Measurements from ENCODE around the gene MRPS17.
"Not testable (repeated sequence)": the region's sequence is repeated elsewhere in the genome, so short reads cannot be mapped to it uniquely, and the experiment has no call there.

MRPS17 gene

DNA sequence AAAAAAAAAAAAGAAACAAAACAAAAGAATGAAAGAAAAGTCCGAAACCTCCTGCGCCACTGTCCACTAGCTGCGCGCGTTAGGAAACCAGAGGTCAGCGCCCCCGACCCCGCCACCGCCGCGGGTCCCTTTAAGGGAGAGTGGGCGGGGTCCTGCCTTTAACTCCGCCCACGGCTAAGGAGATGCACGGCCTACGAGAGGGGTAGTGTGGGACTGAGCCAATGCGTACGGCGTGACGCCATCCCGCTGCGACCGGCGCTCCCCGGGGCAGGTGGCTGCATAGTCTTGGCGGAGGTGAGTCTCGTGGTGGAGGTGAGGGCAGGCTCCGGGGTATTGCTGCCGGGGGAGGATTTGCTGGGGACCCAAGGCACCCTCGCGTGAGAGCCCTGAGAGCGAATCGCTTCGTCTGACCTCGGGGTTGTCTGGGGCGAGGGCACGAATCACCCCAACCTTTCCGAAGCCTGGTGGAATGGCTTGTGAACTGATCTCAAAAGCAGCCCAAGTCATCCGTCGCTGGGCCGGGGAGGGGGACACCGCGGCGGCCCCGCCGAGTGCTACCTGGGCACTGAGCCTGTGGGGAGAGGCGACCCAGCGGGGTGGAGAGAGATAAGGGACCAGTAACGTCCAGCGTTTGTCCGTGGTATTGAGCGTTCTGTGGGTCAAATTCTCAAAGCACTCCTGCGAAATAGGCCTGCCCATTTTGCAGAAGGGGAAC lies at the start of gene MRPS17:
MRPS17 (plus strand) TSS at position 241 of the 715 bp plus-strand sequence. CDS start 1,319 bp downstream, outside the sequence.
- DNase-seq (ENCODE audit: low read depth, low spot score) = peak; percentile 96

DNA sequence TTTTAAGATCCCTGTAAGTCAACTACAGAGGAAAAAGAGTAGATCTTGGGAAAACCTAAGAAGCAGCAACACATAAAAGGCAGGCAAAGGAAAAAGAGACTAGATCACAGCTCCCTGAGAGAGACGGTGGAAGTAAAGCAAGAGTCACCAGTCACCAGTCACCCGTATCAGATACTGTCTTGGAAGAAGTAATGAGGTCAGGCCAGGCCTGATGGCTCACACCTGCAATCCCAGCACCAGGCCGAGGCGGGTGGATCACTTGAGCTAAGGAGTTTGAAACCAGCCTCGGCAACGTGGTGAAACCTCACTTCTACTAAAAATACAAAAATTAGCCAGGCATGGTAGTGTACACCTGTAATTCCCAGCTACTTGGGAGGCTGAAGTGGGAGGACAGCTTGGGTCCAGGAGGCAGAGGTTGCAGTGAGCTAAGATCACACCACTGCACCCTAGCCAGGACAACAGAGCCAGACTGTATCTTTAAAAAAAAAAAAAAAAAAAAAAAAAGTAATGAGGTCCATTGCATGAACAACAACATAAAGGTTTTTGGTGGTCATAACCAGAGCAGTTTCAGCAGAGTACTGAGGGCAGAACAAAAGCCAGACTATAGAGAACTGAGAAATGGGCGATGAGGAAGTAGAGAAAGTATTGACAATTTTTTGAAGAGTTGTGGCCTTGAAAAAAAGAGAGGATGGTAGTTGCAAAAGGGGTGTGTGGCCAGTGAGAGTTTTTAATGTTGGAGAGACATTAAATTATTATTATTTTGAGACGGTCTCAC lies 47.5 kb upstream of the MRPS17 start:
- DNase-seq (ENCODE audit: low read depth, low spot score) = no peak

DNA sequence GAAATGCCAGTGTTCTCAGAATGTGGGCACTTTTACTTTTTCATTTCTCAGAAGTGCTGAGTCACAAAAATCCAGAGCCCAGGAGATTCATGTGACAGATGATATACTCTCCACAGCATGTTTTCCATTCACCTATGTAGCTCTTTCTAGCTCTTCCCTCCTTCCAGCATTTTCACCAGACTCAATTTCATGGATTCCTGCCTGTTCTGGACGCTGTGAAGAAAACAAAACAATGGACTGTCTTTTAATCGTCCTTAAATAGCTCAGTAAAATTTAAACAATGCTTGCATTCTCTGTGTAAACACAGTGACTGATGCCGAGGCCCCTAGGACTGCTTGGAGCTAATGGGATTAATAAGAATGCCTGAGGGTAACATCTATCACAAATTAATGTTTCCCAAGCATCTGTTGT lies 38.9 kb upstream of the MRPS17 start:
- DNase-seq (ENCODE audit: low read depth, low spot score) = peak; percentile 7

DNA sequence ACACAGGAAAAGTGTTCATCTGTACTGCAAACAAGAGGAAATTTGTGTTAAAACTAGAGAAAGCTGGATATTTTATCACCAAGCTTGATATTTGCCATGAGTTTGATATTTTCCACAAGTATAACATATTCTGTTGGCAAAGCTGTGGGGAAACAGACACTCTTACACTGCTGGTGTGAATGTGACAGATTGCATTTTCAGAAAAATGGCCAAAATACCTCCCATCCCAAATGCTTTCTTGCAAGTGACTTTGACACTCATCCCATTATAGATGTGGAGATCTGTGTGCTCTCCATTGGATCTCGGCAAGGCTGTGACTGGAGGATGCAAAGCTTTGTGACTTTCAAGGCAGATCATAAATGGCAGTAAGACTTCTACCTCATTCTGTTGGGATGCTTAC lies 33.9 kb upstream of the MRPS17 start:
- DNase-seq (ENCODE audit: low read depth, low spot score) = no peak

DNA sequence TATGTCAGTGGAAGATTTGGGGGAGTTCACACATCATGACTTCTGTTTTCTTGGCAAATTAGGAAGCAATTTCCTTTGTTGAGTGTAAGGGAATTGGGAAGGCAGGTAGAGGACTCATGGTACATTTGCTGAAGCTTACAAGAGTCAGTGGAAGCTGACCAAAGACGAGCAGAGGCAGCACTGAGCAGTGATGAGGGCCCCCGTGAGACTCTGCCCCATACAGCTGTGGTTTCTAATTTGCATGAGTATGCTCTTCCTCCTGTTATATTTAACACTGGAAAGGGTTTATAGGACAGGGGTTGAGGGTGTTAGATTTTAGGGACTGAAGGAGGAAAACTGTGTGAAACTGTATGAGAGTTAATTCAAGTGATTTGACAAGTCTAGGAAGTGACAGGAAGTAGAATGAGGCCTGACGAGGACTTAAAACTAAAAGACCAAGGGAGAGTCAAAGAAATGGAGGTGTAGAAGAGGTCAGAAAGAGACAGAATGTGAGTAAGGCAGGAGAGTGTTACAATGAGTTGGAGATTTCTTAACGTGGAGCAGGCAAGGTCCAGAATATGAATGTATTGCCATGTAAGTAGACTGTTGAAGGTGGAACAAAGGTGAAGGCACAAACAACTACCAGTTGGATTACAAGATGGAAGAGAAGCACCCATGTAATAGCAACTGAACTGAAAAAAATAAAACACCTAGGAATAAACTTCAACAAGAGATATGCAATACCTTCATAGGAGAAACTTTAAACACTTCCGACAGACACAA lies 23.5 kb upstream of the MRPS17 start:
- DNase-seq (ENCODE audit: low read depth, low spot score) = no peak

DNA sequence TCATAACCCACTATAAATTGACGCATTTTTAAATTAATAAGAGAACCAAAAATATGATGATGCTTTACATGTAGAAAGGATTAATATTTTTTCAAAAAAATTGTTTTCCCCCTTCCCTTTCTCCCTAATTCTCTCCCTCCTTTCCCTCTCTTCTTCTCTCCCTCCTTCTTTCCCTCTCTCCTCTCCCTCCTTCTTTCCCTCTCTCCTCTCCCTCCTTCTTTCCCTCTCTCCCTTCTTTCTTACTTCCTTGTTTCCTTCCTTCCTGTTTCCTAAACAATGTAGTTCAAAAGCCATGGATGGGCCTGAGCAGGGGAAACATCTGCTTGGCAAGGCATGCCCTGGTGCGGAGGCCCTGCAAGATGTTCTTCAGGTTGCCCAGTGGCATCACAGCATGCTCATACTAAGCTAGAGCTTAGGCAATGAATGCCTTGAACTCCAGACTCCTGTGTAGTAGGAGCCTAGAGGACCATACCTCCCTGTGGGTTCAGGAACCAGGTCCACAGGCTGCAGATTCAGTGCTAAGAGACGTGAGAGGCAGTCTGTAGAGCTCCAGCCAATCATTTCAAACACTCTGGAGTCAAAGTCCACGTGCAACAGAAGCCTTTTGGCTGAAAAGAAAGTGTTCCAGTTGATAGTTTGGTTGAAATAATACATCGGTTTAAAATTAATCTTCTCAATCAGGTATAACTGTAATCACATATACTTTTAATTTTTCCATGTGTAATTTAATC lies 20.1 kb upstream of the MRPS17 start:
- DNase-seq (ENCODE audit: low read depth, low spot score) = no peak

DNA sequence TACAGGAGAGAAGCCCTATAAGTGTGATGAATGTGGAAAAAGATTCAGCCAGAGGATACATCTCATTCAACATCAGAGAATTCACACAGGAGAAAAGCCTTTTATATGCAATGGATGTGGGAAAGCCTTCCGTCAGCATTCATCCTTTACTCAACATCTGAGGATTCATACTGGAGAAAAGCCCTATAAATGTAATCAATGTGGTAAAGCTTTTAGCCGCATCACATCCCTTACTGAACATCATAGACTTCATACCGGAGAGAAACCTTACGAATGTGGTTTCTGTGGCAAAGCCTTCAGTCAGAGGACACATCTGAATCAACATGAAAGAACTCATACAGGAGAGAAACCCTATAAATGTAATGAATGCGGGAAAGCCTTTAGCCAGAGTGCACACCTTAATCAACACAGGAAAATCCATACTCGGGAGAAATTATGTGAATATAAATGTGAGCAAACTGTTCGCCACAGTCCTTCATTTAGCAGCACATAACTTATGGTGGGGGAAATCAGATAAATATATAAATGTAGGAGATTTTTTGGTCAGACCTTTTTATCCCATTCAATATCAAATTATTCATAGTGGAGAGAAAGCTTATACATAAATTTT lies 12.1 kb upstream of the MRPS17 start:
- DNase-seq (ENCODE audit: low read depth, low spot score) = peak; percentile 3

DNA sequence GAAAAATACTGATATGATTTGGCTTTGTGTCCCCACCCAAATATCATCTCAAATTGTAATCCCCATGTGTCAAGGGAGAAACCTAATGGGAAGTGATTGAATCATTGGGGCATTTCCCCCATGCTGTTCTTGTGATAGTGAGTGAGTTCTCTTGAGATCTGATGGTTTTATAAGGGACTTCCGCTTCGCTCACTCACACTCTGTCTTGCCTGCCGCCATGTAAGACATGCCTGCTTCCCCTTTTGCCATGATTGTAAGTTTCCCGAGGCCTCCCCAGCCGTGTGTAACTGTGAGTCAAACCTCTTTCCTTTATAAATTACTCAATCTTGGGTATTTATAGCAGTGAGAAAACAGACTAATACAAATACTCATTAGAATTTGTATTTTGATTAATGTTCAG lies 5.1 kb upstream of the MRPS17 start:
- DNase-seq (ENCODE audit: low read depth, low spot score) = no peak

DNA sequence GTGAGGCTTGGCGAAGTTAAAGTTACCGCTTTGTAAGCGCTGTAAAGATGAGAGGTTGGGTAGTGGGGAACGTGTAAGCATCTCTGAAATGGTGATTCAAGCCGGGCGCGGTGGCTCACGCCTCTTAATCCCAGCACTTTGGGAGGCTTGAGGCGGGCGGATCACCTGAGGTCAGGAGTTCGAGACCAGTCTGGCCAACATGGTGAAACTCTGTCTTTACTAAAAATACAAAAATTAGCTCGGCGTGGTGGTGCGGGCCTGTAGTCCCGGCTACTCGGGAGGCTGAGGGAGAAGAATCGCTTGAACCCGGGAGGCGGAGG lies 635 bp downstream of the MRPS17 start:
- DNase-seq (ENCODE audit: low read depth, low spot score) = not testable (repeated sequence)

DNA sequence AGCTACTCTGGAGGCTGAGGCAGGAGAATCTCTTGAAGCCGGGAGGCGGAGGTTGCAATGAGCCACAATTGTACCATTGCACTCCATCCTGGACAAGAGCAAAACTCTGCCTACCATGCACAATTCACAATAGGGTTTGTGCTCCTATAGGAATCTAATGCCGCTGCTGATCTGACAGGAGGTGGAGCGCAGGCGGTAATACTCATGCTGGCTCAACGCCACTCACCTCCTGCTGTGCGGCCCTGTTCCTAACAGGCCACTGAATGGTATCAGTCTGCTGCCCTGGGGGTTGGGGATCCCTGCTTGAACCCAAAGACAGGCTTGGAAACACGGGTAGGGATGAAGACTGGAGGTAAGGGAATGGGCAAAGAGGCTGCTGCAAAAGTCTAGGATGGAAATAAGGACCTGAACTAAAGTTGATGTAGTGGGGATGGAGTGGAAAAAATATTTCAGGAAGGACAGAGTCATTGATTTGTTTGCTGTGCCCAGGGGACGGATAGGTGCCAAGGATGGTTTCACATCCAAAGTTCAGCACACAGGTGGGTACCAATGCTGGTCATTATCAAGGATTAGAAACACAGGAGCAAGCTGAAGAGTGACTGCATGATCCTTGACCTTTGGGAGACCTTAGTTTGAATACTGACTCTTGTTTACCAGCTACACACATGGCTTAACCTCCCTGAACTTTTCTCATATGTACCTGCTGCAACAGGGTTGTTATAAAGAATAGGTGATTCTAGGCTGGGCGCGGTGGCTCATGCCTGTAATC lies 2.2 kb downstream of the MRPS17 start:
- no peak for DNase-seq (ENCODE audit: low read depth, low spot score)

GRCh38 chr7:55957190-55957589 lies 5.5 kb downstream of the MRPS17 start:
- no peak for DNase-seq (ENCODE audit: low read depth, low spot score)

- no peak for DNase-seq (ENCODE audit: low read depth, low spot score)
These were observed 10.3 kb downstream of the MRPS17 start for GRCh38 chr7:55962014-55962413.

GRCh38 chr7:55963584-55964168 lies 12.0 kb downstream of the MRPS17 start:
- DNase-seq (ENCODE audit: low read depth, low spot score) = no peak

- peak; percentile 90 for DNase-seq (ENCODE audit: low read depth, low spot score)
These were observed 12.8 kb downstream of the MRPS17 start, which contains the start of gene NIPSNAP2 for GRCh38 chr7:55964261-55965099. Gene NIPSNAP2 (plus strand): TSS chr7:55964585. CDS start chr7:55964610, 25 bp downstream.

DNA sequence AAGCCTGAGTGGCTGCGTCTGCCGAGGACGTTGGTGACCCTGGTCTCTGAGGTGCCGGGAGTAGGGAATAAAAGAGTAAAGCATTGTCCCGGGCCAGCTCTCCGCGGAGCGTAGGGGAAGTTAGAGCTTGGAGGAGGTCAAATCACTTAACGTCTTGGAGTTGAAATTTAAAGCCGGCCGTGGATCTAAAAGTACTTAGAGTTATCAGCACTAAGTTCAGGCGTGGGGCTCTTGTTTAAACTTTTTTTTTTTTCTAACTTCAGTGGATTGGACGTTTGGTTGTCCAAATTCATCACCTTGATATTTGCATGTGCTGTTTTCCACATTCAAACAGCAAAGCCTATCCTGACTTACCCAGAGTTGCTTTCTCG lies 13.4 kb downstream of the MRPS17 start:
- DNase-seq (ENCODE audit: low read depth, low spot score) = no peak

DNA sequence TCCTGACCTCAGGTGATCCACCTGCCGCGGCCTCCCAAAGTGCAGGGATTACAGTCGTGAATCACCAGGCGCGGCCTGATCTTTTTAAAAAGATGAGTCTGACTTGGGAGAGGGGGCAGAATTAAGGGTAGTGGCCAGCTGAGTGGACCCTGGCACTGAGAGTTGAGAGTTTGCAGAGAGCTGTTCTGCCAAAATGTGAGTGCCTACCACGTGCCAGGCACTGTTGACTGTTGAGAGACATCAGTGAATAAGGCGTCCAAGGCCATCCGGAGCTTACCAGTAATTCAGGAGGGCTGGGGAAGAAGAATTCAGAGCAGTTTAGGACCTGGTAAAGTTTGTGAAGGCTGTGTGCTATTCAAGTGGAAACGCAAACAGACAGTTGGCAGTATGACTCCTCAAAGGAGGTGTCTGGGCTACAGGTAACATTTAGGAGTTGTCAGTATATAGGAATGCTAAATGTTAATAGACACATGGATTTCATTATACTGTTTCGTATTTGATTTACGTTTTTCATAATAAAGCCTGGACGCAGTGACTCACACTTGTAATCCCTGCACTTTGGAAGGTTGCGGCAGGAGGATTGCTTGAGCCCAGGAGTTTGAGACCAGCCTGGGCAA lies 14.2 kb downstream of the MRPS17 start:
- DNase-seq (ENCODE audit: low read depth, low spot score) = peak; percentile 11

- DNase-seq (ENCODE audit: low read depth, low spot score) = no peak
These were observed 15.2 kb downstream of the MRPS17 start for GRCh38 chr7:55966851-55967250.

GRCh38 chr7:55969391-55969790 lies 17.7 kb downstream of the MRPS17 start:
- DNase-seq (ENCODE audit: low read depth, low spot score) = no peak

GRCh38 chr7:55970561-55970960 lies 18.9 kb downstream of the MRPS17 start:
- DNase-seq (ENCODE audit: low read depth, low spot score) = no peak
